ENCODE results near the gene COL21A1.

GRCh38 chr6:56214041-56214702 is 33.2 kb downstream of the COL21A1 start:
- TF ChIP-seq CTCF (IDR thresholded peaks at IDR 0.05) (no peak), POLR2A (IDR thresholded peaks at IDR 0.05) (no peak), POLR2AphosphoS5 (IDR thresholded peaks at IDR 0.05) (no peak)

Data from breast epithelium (tissue), 3 donors.